T-helper 1 cell (primary cell): Measurements from ENCODE around the gene GCHFR.

Experiments
- DNase-seq, 5 donors: peaks; one replicate each; pipeline ENCODE4 v3.0.0-alpha.2; 2012 to 2020

The GCHFR gene

DNA sequence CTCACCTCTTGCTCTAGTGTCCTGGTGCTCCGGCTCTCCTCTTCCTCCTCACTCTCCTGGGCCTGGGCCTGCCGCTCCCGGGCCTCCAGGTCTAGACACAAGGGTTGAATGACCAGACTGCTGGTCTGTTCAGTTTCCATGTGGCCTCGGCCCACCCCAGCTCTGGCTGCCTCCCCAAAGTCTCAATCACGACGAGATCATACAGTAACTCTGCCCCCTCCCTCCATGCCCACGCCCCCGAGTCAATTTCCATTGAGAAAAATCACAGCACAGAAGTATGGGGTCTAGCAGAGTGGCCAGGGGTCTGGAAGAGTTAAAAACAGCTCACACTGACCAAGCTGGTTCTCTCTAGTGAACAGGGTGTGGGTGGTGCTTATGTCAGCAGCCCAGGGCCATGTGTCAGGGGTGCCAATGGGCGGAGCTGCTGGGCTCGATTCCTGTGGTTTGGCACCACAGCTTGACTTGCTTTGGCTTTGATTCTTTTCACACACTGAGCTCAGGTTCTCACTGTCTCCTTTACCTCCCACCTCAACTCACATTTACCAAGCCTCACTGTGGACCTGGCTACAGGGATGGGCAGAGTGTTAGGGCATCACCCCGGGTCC, 12.8 kb downstream of the GCHFR start:
- DNase-seq, result peak in 1 of 5 donors; percentile 56

DNA sequence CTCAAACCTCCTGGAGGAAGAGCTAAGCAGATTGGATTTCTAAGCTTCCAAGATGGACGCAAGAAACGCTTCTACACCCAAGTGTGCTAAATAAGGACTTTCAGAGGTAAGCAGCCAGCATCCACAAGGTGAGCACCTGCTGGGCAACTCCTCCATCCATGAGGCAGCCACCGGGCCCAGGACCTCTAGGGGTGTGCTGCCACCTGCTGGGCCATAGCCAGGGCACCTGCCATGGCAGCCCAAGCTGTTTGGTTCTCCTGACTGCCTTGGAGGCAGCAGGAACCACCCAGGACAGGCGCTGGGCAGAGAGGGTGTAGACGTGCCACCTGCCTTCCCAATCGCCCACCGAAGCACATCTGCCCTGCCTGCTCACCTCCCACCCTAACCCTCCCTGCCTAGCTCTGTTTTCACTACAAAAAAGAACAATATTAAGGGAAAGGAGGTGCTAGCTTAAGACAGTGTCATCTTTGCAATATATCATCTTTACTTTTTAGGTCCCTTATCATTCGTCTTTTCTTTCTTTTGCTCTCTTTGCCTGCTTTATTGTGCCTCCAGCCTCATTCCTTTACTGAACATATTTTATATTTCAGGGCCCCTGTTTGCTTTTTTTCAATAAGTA, 18.9 kb downstream of the GCHFR start:
- DNase-seq, result peak; percentile 61 to 75 (median 72)

GRCh38 chr15:40785164-40785563, 21.3 kb downstream of the GCHFR start:
- DNase-seq, result no peak

- no peak for DNase-seq
Observed at GRCh38 chr15:40785814-40786213, 21.9 kb downstream of the GCHFR start.

DNA sequence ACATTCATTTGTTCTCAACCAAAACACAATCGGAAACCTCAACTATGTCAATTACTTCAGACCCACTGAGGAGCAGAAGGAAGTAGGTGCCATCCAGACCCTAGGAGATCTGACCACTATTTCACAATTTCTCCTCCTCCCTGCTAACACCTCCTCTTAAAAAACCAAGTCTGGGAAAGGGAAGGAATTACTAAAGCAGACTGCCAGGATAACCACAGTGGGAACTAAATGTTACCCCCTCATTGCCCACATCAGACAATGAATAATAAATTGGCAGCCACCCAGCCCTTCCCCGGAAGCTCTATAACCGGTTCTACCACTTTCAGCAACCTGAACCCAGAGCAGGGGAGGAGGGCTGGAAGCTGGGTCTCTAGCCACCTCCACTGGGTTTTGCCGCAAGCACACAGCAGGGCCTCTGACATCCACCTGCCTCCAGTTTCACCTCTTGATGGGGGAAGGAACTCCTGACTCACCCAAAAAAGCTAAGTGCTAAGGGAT, 23.5 kb downstream of the GCHFR start:
- peak in 2 of 5 donors; percentile 23 to 31 for DNase-seq

DNA sequence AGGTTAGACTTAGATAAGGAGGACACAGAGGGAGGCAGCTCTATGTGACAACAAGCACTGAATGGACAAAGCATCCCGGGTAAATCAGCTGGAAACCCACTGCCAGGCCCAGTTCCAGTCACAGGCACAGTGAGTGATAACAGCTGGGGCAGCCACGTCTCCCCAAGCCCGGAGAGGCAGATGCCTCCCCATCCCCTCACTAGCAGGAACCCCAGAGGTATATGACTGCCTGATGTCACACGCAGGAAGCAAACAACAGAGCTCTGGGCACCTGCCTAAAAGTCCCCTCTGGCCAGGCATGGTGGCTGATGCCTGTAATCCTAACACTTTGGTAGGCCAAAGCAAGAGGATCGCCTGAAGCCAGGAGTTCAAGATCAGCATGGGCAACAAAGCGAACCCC, 24.1 kb downstream of the GCHFR start:
- DNase-seq, result no peak

DNA sequence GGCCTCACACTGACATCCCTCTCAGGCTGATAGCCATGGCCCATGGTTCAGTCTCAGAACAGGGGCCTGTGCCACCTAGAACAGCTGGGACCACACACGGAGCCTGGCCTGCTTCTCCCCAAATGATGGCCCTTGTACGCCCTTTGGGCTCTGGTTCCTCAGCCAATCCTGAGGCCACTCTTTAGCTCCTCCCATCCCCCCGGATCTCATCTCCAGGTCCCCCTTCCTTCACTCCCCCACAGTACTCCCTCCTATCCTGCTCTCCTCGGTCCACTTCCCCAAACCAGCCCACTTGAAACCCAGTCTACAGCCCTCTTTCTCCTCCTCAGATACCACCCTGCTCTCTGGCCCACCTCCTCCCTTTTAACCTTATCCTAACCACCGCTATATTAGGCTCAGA, 25.3 kb downstream of the GCHFR start:
- no peak for DNase-seq

DNA sequence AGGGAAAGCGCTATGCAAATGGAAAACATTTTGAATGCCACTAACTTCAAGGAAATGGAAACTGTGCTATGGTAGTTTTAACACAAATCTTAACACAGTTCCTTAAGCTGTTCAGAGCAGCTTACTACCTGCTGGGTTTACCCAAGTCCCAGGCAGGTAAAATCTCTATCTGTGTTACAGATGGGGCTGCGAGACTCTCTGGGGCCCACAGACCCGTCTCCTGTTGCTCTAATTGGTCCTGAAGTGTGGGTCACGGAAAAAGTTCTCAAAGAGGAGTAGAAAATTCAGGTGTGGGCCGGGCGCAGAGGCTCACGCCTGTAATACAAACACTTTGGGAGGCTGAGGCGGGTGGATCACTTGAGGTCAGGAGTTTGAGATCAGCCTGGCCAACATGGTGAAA, 26.1 kb downstream of the GCHFR start:
- DNase-seq, result no peak

GRCh38 chr15:40790718-40791117, 26.9 kb downstream of the GCHFR start:
- no peak for DNase-seq

DNA sequence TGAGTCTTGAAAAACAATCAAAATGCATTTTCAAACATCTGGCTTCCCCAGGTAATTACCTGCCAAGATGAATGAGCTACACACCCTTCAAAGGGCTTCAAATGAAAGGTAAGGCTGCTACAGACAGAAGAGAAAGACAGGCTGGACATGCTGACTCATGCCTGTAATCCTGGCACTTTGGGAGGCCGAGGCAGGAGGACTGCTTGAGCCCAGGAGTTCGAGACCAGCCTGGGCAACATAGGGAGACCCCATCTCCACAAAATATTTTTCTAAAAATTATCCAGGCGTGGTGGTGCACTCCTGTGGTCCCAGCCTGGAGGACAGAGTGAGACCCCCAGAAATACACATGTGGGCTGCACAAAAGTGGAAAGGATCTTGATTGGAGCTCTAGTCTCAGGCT, 28.5 kb downstream of the GCHFR start:
- DNase-seq, result no peak

GRCh38 chr15:40793216-40793989, 29.5 kb downstream of the GCHFR start:
- peak in 1 of 5 donors; percentile 30 for DNase-seq

GRCh38 chr15:40796041-40796440, 32.2 kb downstream of the GCHFR start:
- no peak for DNase-seq

- no peak for DNase-seq
Observed at GRCh38 chr15:40796512-40796911, 32.6 kb downstream of the GCHFR start.

- DNase-seq, result no peak
Observed at GRCh38 chr15:40799523-40799922, 35.7 kb downstream of the GCHFR start.

GRCh38 chr15:40803076-40803475, 39.2 kb downstream of the GCHFR start:
- DNase-seq, result no peak

- DNase-seq, result no peak
Observed at GRCh38 chr15:40803688-40804087, 39.8 kb downstream of the GCHFR start.

GRCh38 chr15:40806672-40807027, 42.8 kb downstream of the GCHFR start:
- no peak for DNase-seq

- peak; percentile 84 to 97 (median 90) for DNase-seq
Observed at GRCh38 chr15:40807028-40807887, 43.4 kb downstream of the GCHFR start, which contains the start of the genes DNAJC17 and ZFYVE19. Gene DNAJC17 (minus strand): TSS chr15:40807473. CDS start chr15:40807446, 27 bp downstream. Gene ZFYVE19 (plus strand): TSS chr15:40807089. CDS start chr15:40807590, 501 bp downstream.

GRCh38 chr15:40807888-40808461, 44.1 kb downstream of the GCHFR start:
- DNase-seq, result no peak

DNA sequence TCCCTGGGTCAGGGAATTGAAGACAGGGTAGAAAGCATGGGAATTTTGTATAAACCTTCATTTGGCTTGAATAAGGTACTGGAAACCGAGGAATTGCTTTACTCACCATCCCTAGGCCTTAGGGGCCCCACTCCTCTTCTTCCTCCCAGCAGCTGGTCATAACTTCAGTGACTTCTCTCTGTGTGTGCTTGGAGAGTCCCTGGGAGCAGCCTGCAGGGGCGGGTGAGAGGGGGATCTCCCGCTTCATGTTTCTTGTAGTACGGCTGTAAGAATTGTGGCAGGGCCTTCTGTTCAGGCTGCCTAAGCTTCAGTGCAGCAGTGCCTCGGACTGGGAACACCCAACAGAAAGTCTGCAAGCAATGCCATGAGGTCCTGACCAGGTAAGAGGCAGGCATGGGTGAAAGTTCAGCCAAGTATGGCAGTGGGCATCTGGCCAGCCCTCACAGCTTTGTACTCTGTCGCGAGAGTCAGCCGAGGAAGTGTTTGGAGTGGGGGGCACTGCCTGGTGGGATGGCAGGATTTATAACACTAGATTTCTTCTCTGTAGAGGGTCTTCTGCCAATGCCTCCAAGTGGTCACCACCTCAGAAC, 45.1 kb downstream of the GCHFR start:
- no peak for DNase-seq

- no peak for DNase-seq
Observed at GRCh38 chr15:40812721-40813425, 49.0 kb downstream of the GCHFR start.
